HG02678 (cell line): ENCODE measurements around the gene SLIRP.
A peak's percentile ranks its signal among the peaks of the same experiment; 100 is the strongest.
"Not testable (repeated sequence)": the region's sequence is repeated elsewhere in the genome, so short reads cannot be mapped to it uniquely, and the experiment has no call there.

Source experiments
- ATAC-seq: cut with Tn5 transposase; IDR thresholded peaks from one replicate; pipeline ENCODE4 v1.9.1; 2021; ENCODE audit warnings: mild to moderate bottlenecking, moderate library complexity; ENCODE audit not compliant: unreplicated experiment

Gene SLIRP

GRCh38 chr14:77741438-77741837 lies 33.5 kb downstream of the SLIRP start:
- no peak for ATAC-seq

- ATAC-seq, result no peak
These were observed 38.3 kb downstream of the SLIRP start for GRCh38 chr14:77746064-77746702.

- ATAC-seq, result not testable (repeated sequence)
These were observed 39.5 kb downstream of the SLIRP start for GRCh38 chr14:77747425-77747824.

GRCh38 chr14:77752266-77752665 lies 44.4 kb downstream of the SLIRP start:
- ATAC-seq, result no peak

- no peak for ATAC-seq
These were observed 45.1 kb downstream of the SLIRP start for GRCh38 chr14:77752799-77753516.

GRCh38 chr14:77760381-77761204 lies 52.7 kb downstream of the SLIRP start, which contains the start of gene SNW1:
Gene SNW1, minus strand, starts transcription at chr14:77761156. Its CDS starts 29 bp downstream, at chr14:77761127.
- peak; percentile 95 for ATAC-seq

- ATAC-seq, result peak; percentile 20
These were observed 53.5 kb downstream of the SLIRP start for GRCh38 chr14:77761205-77761931.

GRCh38 chr14:77763316-77763715 lies 55.4 kb downstream of the SLIRP start:
- ATAC-seq, result no peak

GRCh38 chr14:77763978-77764377 lies 56.1 kb downstream of the SLIRP start:
- ATAC-seq, result no peak
